ENCODE results near the gene PGGHG. TPM values are rescaled to one million over a fixed set of nuclear protein-coding genes. Genes with fewer than 3 reads are reported as not detected.

PGGHG gene
- polyA plus RNA-seq, 1 donor: 5.2 TPM

GRCh38 chr11:269146-269890 lies 19.6 kb upstream of the PGGHG start:
- DNase-seq (ENCODE audit: low read depth): peak; percentile 38

GRCh38 chr11:270451-271318 lies 18.2 kb upstream of the PGGHG start:
- DNase-seq (ENCODE audit: low read depth): no peak

- no peak for DNase-seq (ENCODE audit: low read depth)
Measured at GRCh38 chr11:271319-271715, 17.6 kb upstream of the PGGHG start.

- DNase-seq (ENCODE audit: low read depth): no peak
Measured at GRCh38 chr11:272195-272930, 16.6 kb upstream of the PGGHG start.

- no peak for DNase-seq (ENCODE audit: low read depth)
Measured at GRCh38 chr11:272931-273198, 16.1 kb upstream of the PGGHG start.

- DNase-seq (ENCODE audit: low read depth): no peak
Measured at GRCh38 chr11:276219-276618, 12.7 kb upstream of the PGGHG start.

- DNase-seq (ENCODE audit: low read depth): no peak
Measured at GRCh38 chr11:278001-278951, 10.7 kb upstream of the PGGHG start, which contains the start of gene NLRP6. Gene NLRP6, plus strand, starts transcription at chr11:278407. Its CDS starts 163 bp downstream, at chr11:278570.

GRCh38 chr11:279040-279965 lies 9.6 kb upstream of the PGGHG start:
- no peak for DNase-seq (ENCODE audit: low read depth)

GRCh38 chr11:279966-280705 lies 8.8 kb upstream of the PGGHG start:
- DNase-seq (ENCODE audit: low read depth): no peak

GRCh38 chr11:280706-281485 lies 8.0 kb upstream of the PGGHG start:
- no peak for DNase-seq (ENCODE audit: low read depth)

- DNase-seq (ENCODE audit: low read depth): no peak
Measured at GRCh38 chr11:281486-282161, 7.3 kb upstream of the PGGHG start.

- no peak for DNase-seq (ENCODE audit: low read depth)
Measured at GRCh38 chr11:282171-282570, 6.8 kb upstream of the PGGHG start.

- no peak for DNase-seq (ENCODE audit: low read depth)
Measured at GRCh38 chr11:282630-283360, 6.1 kb upstream of the PGGHG start.

GRCh38 chr11:283405-284104 lies 5.4 kb upstream of the PGGHG start:
- no peak for DNase-seq (ENCODE audit: low read depth)

- no peak for DNase-seq (ENCODE audit: low read depth)
Measured at GRCh38 chr11:284105-285020, 4.6 kb upstream of the PGGHG start.

Measured in forelimb muscle (tissue), 1 donor.